ENCODE measurements around the gene TMEM244.
"Not testable (repeated sequence)": the region's sequence is repeated elsewhere in the genome, so short reads cannot be mapped to it uniquely, and the experiment has no call there.

TMEM244 gene

GRCh38 chr6:129802920-129803319 is 58.2 kb downstream of the TMEM244 start:
- DNase-seq, result not testable (repeated sequence)

- DNase-seq, result no peak
Observed at GRCh38 chr6:129801909-129802308, 59.2 kb downstream of the TMEM244 start.

- DNase-seq, result no peak
Observed at GRCh38 chr6:129795261-129795660, 65.9 kb downstream of the TMEM244 start.

DNA sequence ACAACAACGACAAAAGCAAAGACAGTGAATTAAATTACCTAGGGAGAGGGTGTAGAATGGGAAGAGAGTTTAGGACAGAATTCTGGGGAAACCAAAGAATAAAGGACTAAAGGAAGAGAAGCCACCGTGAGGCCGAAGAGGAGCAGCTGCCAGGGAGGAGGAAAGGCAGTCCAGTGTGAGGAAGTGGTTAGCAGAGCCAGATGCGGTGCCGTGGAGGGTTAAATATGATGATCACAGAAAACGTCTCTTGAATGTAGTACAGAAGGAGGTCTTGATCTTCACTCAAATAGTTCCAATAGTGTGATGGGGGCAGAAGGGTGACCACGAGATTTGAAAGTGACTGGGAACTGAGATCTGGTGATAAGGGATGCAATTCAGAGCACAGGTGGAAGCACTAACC is 67.7 kb downstream of the TMEM244 start:
- DNase-seq, result no peak

DNA sequence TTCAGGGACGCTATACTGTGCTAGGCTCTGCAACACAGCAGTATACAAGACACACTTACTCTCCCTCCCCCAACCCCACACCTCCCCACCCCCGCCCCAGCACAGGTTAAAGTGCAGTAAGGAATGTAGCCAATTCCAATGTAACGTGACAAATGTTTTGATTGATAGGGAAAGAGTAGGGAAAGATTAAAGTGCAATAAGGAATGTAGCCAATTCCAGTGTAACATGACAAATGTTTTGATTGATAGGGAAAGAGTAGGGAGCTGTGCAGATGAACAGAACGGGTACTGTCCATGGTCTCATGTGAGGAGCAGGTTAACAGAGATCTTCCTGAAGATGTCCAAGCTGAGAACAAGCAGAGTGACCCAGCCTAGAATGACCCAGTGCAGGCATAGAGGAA is 69.1 kb downstream of the TMEM244 start:
- no peak for DNase-seq

GRCh38 chr6:129790785-129791184 is 70.3 kb downstream of the TMEM244 start:
- no peak for DNase-seq

- DNase-seq, result no peak
Observed at GRCh38 chr6:129789974-129790373, 71.1 kb downstream of the TMEM244 start.

GRCh38 chr6:129787816-129788215 is 73.3 kb downstream of the TMEM244 start:
- no peak for DNase-seq

DNA sequence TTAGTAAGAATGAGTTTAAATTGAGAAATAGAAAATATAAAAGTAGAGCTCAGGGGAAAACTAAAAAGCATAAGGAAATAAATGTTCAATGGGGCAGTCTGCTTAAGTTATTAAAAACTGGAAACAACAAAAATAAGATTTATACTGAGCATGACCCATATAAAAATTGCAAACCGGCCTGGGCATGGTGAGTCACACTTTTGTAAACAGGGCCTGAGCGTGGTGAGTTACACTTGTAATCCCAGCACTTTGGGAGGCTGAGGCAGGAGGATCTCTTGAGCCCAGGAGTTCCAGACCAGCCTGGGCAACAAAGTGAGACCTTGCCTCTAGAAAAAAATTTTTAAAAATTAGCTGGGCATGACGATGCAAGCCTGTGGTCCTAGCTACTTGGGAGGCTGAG is 74.6 kb downstream of the TMEM244 start:
- no peak for DNase-seq

DNA sequence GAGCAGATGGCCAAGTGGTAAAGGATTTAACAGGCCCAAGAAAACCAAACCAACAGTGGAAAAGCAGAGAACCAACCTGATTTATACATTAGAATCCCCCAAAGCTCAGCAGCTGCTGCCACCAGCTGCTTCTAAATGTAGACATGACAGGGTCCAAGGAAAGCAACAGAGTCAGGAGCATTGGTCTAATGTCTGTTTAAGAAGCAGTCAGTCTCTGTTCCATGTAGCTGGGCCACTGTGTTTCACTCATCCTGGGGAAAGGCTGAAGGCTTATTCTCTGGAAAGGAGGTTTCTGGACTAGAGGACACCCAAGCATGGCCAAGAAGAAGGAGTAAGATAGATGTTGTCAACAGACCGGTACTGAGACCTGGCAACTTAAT is 75.4 kb downstream of the TMEM244 start:
- no peak for DNase-seq

DNA sequence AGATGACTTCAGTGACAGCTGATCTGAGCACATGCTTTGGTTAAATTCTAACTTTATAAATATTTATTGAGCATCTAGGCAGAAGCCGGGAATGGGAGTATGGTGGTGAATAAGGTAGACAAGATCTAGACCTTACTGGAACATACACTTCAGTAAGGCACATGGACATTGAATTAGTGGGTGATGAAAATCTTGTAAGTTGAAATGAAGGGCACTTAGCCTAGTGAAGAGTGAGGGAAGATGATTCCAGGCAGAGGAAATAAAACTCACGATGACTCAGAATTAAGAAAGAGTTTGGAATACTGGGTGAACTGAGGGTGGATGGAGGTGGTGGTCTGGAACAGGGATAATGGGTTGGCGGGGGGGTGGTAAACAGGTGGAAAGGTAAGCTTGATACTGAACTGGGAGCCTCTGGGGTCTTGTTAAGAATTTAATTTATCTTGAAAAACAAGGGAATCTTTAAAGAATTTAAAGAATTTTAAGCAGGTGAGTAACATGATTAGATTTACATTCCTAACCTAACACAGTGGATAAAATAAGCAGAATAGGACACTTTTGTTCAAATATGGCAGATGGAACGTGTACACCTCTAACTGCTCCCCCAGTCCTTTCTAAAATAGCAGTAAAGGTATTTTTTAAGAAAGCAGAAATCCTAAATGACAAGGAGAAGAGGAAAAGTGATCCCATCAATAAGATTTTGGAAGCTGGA is 75.9 kb downstream of the TMEM244 start:
- no peak for DNase-seq

All from NCI-H1694 (cell line).